GM21367 (cell line): ENCODE data around the gene TTC39B.
"Not testable (repeated sequence)": the region's sequence is repeated elsewhere in the genome, so short reads cannot be mapped to it uniquely, and the experiment has no call there.

Source experiments
- ATAC-seq: cut with Tn5 transposase; IDR thresholded peaks from one replicate; pipeline ENCODE4 v1.9.1; 2021; ENCODE audit not compliant: unreplicated experiment

Gene TTC39B

DNA sequence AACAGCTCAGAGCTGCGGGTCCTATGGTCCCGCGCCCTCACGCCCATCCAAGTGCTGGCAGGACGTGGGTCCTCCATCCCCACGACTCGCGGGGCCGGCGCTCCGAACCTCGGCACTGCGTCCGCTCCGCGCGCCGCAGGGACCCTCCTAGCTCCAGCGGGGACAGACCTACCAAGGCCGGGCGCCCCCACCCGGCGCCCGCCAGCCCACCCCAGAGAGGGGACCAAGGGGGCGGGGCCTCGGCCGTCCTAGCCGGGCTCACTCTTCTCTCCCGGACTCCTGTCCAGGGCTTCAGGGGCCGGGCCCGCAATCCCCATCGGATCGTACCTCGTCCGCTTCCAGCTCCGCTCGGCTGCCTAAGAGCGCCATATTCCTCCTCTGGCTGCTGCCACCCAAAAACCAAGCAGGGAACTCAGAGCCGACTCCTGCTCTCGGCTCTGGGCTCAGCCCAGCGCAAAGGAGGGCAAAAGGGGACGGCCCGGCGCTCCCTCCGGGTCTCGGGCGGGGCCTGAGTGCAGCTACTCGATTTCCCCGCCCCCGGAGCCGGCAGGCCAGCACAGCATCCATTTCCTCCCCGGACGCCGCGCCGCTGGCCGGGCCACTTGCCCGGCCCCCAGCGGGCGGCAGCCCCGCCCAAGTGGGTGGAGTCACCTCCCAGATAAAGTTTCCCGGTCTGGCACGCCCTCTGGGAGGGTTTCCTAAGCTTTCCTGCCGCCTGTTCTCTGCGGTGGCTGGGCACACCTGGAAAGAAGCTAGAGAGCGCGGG, at the start of gene TTC39B:
TTC39B (minus strand) TSS at position 460 of the 766 bp plus-strand sequence; CDS start at position 369, 91 bp downstream.
- ATAC-seq = peak; percentile 96

DNA sequence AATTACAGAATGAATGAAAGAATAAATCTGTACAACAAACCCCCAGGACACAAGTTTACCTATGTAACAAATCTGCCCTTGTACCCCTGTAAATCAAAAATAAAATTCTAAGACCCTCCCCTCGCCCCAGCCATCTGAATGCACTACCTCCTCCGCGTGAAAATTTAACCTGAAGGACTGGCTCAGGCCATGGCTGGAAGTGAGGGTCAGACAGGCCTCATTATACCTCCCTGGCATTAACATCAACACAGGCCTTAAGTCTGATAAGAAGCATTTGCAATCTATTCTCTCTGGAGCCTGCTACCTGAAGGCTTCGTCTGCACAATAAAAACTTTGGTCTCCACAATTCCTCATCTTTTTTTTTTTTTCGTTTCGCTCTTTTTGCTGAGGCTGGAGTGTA, 48.7 kb upstream of the TTC39B start:
- no peak for ATAC-seq

DNA sequence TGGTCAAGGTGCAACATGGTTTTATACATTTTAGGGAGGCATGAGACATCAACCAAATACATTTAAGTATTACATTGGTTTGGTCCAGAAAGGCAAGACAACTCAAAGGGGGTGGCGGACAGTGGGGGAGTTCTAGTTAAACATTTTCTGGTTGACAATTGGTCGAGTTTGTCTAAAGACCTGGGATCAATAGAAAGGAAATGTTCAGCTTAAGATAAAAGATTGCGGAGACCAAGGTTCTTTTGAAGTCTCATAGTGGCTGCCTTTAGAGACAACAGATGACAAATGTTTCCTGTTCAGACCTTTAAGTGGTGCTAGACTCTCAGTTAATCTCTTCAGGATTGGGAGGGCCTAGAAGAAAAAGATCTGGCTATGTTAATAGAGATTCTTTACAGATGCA, 47.7 kb upstream of the TTC39B start:
- ATAC-seq = no peak

DNA sequence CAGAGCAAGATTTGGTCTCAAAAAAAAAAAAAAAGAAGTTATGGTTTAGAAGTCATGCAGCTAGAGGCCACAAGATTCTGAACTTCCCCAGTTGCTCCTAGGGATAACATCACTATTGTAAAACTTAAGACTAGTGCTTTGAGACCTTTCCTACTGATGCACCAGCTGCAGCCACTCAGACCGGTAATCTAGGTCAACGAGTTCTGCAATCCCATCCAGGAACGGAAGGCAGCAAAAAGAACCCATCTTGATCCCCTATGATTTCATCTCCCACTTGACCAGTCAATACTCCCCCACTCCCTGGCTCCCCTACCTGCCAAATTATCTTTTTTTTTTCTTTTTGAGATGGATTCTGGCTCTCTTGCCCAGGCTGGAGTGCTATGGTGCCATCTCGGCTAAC, 46.9 kb upstream of the TTC39B start:
- no peak for ATAC-seq

DNA sequence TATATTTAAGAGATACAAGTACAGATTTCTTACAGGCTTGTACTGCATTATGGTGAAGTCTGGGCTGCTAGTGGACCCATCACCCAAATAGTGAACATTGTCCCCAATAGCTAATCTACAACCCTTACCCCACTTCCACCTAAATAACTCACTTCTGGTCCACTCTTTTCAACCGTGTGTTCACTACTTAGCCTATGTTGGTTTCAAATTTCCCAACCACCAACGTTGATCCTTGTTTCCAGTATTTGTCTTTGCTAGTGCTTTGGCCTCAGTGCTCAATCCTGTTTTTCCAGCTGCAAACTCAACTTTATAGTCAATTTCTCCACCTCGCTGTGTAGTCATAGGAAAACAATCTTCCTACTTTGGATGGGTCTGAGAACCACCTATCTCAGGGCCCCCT, 45.3 kb upstream of the TTC39B start:
- ATAC-seq = no peak

DNA sequence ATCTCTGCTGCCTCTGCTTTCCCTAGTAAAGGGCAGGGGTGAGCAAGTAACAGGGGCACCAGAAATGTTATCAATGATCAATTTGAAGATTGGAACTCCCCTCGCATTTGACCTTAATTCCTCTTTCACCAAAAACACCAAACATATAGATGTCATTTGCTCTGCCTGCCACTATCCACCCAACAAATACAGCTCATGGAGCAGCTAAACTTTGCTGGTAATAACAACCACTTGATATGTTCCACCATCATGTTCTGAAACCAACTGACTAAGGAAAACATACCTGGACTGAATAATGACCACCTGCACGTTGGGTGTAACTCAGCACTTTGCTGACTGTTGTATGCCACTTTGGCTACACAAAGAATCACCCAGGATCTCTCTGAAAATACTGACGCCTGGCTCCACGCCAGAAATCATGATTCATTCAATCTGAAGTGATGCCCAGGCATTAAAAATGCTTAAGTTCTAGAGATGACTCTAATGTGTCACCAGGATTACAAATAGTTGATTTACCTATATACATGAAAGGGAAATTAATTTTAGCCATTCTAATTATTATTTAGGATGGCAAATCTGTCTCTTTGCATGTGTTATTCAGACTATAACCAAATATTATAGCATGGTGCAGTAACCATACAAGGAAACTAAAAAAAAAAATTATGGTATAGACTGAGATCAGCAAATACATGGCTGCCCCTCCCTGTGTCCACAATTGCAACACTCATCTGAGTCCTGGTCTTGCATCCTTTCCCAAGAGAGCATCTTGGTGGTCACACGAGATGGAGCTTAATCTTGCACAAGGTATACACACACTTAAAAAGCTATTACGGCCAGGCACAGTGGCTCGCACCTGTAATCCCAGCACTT, 43.1 kb upstream of the TTC39B start:
- no peak for ATAC-seq

DNA sequence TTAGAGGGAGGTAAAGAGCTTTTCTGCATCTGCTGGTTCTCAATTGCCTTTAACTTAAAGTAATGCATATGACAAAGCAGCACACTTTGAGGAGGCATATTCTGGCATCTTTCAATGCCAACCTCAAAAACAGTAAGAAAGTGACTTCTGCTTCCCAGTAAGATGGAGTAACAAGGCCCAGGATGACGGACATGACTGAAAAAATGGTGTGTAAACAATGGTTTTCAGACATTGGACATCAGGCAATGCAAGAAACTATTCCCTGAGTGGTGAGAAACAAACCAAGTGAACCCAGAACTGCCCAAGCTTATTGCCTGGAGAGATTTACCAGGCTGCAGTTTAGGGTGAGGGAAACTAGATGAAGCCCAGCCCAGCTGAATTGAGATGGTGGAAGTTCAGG, 39.8 kb upstream of the TTC39B start:
- ATAC-seq = no peak

DNA sequence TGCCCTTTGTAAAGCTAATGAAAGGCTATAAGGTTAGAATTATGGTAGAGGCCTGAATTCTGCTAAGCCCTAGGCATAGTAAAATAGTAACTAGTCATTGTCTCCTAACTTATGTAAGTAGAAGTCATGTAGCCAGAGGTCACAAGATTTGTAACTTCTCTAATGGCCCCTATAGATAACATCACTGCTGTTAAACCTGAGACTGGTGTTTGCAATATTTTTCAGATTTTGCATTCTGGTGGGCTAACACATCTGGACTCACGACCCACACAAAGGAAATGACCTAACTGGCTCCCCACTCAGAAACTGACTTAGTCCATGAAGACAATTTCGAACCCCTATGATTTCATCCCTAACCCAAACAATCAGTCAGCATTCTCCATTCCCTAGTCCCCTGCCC, 37.2 kb upstream of the TTC39B start:
- no peak for ATAC-seq

DNA sequence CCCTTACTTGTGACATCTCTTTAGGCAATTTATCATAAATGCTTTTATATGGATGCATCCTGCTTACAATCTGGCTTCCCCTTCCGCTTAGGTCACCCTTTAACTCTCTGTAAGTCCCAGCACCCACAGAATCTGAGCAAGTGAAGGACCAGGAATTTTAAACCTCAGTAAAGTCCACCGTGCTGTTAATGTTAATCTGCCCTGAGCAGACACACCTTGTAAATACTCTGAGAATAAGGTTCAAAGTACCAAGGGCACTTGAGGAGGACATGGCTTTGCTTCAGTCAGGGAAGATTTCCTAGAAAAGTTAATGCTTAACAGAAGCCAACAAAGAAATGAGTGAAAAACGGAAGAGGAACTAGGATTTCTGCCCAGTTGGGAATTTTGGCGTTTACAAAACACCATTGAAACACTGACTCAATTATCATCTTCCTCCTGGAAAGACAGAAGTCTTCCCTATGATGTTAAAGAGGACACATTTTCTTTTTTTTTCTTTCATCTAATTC, 26.4 kb upstream of the TTC39B start:
- ATAC-seq = no peak

DNA sequence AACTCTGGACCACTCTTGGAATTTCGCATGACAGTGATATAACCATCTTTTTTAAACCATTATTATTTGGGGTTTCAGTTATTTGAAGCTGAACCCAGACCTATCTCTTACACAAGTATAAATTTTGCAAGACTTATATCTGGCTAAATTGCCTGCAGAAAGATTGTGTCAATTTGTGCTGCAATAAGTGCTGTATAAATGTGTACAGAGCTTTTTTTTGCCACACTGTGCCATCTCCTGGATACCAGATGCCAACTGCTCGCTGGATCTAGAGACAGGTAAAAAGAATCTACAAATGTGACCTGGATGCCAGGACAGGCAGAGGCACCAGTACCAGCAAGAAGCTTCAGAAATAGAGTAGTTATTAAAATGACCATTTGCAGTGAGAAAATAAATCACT, 25.9 kb upstream of the TTC39B start:
- no peak for ATAC-seq

DNA sequence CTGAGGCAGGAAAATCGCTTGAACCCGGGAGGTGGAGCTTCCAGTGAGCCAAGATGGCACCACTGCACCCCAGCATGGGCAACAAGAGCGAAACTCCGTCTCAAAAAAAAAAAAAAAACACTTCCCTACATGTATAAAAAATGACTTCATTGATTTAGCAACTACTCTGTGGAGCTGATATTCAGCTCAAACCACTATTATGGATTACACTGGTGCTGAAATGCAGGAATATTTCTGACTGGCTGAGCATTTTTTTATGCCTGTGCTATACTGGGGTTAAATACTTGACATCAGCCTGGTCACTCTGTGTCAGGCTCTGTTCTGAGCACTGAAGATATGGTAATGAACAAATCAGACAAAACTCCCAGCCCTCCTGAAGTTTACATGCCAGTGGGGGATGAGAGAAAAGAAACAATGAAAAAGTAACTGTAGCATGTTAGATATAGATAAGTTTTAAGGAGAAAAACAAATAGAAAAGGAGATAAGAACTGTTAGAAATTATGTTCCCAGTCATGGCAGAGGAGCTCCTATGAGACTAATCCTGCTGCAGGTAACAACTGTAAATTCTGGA, 22.6 kb upstream of the TTC39B start:
- ATAC-seq = no peak

DNA sequence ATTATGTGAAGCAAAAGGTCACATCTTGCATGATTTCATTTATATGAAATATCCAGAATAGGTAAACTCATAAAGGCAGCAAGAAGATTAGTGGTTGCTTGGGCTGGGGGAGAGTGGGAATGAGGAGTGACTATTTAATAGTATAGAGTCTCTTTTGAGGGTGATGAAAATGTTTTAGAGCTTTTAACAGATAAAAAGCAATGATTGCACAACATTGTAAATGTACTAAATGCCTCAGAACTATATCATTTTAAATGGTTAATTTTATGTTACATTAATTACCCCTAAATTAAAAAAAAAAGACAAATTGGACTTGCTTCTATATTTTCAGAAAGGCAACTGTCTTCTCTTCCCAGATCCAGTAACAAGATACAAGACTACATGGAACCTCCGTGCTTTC, 21.9 kb upstream of the TTC39B start:
- no peak for ATAC-seq

DNA sequence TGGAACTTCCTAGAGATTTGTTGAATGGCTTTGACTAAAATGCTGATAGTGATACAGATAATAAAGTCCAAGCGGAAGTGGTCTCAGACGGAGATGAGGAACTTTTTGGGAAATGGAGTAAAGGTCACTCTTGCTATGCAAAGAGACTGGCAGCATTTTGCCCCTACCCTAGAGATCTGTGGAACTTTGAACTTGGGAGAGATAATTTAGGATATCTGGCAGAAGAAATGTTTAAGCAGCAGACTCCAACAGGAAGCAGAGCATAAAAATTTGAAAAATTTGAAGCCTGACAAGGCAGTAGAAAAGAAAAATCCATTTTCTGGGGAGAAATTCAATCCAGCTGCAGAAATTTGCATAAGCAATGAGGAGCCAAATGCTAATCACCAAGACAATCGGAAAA, 15.7 kb upstream of the TTC39B start:
- ATAC-seq = not testable (repeated sequence)

DNA sequence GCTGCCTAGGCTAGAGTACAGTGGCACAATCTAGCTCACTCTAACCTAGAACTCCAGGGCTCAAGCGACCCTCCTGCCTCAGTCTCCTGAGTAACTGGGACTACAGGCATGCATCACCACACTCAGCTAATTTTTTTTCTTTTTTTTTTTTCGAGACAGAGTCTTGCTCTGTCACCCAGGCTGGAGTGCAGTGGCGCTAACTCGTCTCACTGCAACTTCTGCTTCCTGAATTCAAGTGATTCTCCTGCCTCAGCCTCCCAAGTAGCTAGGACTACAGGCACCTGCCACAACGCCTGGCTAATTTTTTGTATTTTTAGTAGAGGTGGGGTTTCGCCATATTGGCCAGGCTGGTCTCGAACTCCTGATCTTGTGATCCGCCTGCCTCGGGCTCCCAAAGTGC, 12.6 kb upstream of the TTC39B start:
- not testable (repeated sequence) for ATAC-seq

DNA sequence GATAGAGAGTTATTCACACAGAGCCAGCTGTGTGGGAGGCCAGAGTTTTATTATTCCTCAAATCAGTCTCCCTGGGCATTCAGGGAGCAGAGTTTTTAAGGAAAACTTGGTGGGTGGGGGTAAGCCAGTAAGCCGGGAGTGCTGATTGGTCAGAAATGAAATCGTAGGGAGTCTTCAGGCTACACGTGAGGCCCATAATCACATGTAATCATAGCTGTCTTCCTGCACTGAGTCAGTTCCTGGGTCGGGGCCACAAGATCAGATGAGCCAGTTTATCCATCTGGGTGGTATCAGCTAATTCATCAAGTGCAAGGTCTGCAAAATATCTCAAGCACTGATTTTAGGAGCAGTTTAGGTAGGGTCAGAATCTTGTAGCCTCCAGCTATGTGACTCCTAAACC, 10.8 kb upstream of the TTC39B start:
- ATAC-seq = no peak

DNA sequence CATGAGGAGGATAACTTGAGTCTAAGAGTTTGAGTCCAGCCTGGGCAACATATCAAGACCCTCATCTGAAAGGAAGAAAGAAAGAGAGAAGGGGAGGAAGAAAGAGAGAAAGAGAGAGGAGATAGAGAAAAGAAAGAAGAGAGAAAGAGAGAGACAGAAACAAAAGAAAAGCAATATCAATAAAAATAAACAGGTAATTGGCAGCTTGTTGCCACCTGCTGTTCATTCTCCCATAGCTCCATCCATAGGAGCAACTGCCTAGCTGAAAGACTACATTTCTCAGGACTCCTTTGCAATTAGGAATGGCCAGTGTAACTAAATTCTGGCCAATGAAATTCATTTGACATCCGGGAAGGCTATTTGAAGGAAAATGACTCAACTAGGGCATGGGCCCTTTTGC, 4.6 kb upstream of the TTC39B start:
- ATAC-seq = no peak

DNA sequence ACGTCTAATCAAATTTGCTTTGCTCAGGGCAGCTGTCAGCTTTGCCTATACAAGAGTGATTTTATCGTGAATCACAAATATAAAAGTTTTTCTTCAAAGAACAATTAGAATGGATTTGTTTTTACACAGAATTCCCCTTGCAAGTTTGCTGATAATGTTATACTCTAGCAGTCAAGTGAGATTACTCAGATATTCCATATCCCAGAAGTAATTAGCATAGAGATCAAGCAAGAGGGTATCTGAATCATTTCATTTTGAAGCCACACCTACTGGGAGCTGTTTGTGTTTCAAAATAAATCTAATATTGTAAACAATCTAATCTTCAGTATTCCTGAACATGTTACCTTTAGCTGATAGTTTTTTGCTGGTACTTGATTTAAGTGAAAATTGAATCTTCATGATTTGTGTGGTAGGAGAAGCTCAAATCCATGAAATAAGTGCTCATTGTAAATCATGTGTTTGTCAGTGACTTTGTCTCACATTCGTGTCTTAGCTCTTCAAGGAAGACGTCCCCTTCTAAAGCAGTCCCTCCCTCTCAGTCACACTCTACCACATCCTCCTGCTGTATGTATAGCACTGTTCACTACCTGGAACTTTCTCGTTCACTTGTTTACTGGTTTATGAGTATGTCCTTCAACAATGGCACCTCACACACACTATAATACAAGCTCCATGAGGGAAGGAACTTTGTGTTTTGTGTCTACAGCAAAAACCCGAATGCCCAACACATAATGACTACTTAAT, 3.3 kb upstream of the TTC39B start:
- ATAC-seq = no peak

DNA sequence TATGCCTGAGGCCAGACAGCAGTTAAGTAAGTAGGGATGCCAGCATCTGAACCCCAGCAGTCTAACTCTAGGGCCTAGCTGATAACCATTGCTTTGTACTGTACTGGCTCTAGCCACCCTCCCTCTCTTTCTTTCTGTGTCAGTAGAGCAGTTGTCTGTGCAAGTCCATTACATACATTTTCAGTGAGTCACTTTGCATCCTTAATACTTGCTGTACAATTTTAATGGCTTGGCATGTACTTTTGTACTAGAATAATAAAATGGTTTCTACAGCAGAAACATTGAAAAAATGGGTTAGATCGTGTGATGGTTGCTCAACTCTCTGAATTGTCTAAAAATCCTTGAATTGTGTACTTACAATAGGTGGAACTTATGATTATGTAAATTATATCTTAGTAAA, 1.5 kb upstream of the TTC39B start:
- no peak for ATAC-seq

DNA sequence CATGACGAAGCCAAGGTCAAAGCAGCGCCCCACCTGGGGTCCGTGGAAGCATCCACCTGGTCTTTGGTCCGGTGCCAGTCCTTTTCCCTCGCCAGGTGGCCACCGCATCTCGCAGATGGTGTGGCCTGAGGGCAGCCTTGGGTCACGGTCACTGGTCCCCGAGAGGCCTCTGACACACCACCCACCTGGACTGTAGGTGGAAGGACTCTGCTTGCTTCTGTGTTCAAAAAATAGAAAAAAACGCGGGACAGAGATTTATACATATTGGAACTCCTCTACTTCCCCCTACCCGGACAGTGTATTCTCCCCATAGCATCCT, 466 bp upstream of the TTC39B start:
- peak; percentile 15 for ATAC-seq

DNA sequence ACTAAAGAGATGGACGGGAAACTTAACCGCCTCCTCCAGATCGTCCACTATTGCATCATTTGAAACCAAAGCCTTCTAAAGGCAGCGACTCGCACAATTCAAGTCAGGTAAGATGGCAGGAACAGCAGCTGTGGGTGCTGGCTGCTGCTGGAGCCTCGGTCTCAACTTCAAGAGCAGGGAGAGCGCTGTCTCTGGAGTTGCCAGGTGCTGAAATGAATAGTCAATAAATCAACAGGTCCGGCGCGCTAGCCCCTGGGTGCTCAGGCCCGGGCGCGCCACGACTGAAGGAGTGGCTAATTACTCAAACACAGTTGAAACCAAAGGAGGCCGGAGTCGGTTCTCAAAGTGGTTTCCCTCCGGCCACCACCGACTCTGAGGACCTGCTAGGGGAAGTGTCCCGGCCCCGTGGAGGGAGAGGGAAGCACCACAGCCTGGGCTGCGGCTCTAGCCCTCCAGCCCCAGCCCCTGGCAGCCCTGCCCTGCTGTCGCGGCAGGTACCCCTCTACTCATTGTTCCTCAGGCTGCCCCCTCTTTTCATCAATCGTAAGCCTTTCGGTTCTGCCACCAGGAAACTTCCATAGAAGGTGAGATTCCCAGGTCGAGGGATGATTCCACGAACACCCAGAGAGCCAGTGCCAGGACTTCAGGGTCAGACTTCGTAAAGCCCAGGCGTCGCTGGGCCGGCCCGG, 804 bp downstream of the TTC39B start:
- no peak for ATAC-seq

DNA sequence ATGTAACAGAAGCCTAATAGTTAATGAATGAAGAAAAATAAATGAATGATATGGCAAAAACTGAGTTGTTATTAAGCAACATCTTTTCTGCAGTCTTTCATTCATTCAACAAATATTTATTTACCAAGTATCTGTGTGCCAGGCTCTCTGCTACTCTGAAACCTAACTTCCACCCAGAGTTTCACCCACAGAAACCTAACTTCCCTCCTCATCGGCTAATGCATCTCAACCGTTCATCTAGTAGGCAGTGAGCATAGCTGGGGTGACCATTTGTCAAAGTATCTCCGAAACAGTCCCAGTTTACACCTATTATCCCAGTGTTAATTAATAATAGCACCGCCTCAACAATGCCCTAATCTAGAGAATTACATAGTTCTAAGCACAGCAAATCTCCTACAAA, 1.5 kb downstream of the TTC39B start:
- ATAC-seq = no peak
